ENCODE measurements around the gene SLC2A6. TPM values are rescaled to one million over a fixed set of nuclear protein-coding genes. Genes with fewer than 3 reads are reported as not detected.

SLC2A6 gene
- total RNA-seq, 4 donors from 2014 or later: 0.29 to 3.7 (median 0.49) TPM

DNA sequence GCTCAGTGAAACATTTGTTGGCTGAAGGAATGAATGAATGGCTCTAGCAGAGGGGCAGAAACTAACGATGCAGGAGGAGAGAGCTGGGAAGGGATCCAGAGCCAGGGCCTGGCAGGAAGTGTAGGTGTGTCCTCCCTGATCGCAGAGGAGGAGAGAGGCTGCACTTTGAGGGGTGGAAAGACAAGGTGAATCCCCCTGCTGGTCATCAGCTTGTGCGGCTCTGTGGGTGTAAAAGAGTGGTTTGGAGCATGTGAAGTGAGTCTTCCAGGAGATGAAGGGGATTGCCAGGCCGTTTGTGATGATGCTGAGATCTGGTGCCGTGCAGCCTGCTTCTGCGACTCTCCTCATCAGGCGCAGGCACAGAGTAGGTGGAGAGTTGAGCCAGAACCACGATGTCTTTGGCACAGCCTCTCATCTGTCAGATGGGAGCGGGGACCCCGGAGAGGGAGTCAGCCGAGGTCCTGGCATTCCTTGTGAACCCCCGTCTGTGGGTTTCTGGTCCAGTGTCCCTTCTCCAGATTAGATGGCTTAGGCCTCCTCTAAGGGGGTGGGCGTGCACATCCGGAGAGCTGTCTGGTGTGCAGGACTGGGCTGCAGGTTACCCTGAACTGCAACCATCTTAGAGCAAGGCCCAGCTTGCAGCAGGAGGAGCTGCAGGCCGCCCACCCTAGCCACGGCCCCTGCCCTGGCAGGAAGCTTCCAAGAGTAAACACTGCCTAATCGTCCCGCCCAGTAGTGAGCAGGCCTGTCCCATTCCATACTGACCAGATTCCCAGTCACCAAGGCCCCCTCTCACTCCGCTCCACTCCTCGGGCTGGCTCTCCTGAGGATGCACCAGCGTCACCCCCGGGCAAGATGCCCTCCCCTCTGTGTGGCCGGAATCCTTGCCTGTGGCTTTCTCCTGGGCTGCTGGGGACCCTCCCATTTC, 57.0 kb downstream of the SLC2A6 start, which contains the start of gene ADAMTS13:
Gene ADAMTS13, plus strand, starts transcription at position 753 of the 928 bp plus-strand sequence. Its CDS starts 77 bp downstream, at position 830.
- DNase-seq (ENCODE audit: low spot score in 2 of 2): no peak
- no peak within 1 kb of the TSS for H3K4me3 ChIP-seq
- no peaks in the 10 kb centered on the region for H3K9me3 ChIP-seq
- 32% methylated on average over 10 of the region's 23 CpGs for WGBS
- H3K27ac ChIP-seq: no peak within 1 kb of the TSS
- no peaks in the 10 kb centered on the region for H3K27me3 ChIP-seq
- TF ChIP-seq POLR2AphosphoS5 (IDR thresholded peaks at IDR 0.05): no peak
- peaks cover 15% of the 10 kb centered on the region for H3K4me1 ChIP-seq
- no peaks in the 10 kb centered on the region for H3K36me3 ChIP-seq

Other genes starting within 250 kb of the SLC2A6 start
- 10 to 100 TPM in 2 of 4 donors, 1 to 10 TPM in 2; 2.6 to 17.9 (median 7.9) TPM for gene ABO, start 203.9 kb downstream of the SLC2A6 start, total RNA-seq
- 10 to 100 TPM; 11.5 to 17.1 (median 15.8) TPM for gene SURF6, start 142.9 kb downstream of the SLC2A6 start, total RNA-seq
- gene MED22, start 131.0 kb downstream of the SLC2A6 start, total RNA-seq: 10 to 100 TPM; 11.5 to 27.4 (median 18.8) TPM
- gene RPL7A, start 130.9 kb downstream of the SLC2A6 start, total RNA-seq: 1,000 to 10,000 TPM; 1,468 to 3,048 (median 2,531) TPM
- 10 to 100 TPM; 29.1 to 45.0 (median 33.4) TPM for gene SURF1, start 122.6 kb downstream of the SLC2A6 start, total RNA-seq
- 10 to 100 TPM; 15.3 to 42.3 (median 31.2) TPM for gene SURF2, start 122.5 kb downstream of the SLC2A6 start, total RNA-seq
- gene SURF4, start 103.0 kb downstream of the SLC2A6 start, total RNA-seq: 100 to 1,000 TPM in 3 of 4 donors, 10 to 100 TPM in 1; 71.7 to 136 (median 118) TPM
- 1 to 10 TPM in 3 of 4 donors, not detected in 1; 1.8 to 4.2 (median 2.3) TPM for gene STKLD1, start 102.7 kb downstream of the SLC2A6 start, total RNA-seq
- gene REXO4, start 61.1 kb downstream of the SLC2A6 start, total RNA-seq: 10 to 100 TPM; 20.9 to 28.3 (median 22.2) TPM
- 1 to 10 TPM; 1.2 to 3.3 (median 1.6) TPM for gene ADAMTS13, start 56.7 kb downstream of the SLC2A6 start, total RNA-seq
- gene CACFD1, start 19.1 kb downstream of the SLC2A6 start, total RNA-seq: 10 to 100 TPM in 2 of 4 donors, 1 to 10 TPM in 2; 6.8 to 11.6 (median 9.4) TPM
- gene MYMK, start 45.9 kb upstream of the SLC2A6 start, total RNA-seq: not detected
- under 1 TPM; 0.16 to 0.85 (median 0.46) TPM for gene ADAMTSL2, start 55.6 kb upstream of the SLC2A6 start, total RNA-seq
- not detected for gene FAM163B, start 130.3 kb upstream of the SLC2A6 start, total RNA-seq
- gene DBH, start 157.3 kb upstream of the SLC2A6 start, total RNA-seq: not detected